GM18526 (cell line): Measurements from ENCODE around the gene TXNDC12.

Experiments used
- POLR2A ChIP-seq: IDR thresholded peaks from 3 replicates; pipeline ENCODE4 v1.6.1; 2011; ENCODE audit not compliant: insufficient read length; ENCODE audit errors: extremely low read depth

The TXNDC12 gene

DNA sequence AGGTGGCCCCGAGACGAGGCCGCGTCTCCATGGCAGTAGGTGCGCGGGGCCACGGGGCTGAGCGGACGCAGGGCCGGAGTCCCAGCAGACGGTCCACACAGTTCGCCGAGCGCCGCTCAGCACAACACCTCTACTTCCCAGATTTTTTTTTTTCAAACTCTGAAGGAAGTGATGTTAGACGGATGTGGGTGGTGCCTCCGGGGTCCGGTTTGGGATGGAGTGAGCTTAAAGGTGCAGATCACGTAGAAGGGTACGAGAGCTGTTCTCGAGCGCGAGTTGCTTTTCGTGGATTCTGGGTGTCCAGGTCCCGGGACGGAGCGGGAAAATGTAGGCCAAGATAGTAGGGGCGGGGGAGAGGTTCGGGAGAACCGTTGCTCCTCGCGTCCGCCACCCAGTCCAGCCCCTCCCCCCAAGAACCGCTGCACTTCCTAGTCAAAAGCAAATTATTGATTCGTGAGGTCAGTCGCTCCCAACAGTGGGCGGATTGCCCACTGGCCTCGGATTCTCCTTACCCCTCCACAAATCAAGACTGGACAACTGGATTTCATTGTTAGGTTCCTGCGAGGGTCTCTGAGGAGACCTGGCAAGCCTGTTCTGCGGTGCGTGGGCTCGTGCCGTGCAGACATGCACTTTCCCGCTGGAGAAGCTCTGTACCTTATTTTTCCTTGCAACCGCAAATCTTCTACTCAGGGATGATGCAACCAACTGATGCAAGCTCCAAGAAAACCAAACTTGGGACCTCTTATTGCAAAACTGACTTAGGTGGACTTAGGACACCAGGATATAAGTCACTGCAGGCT is at the start of gene TXNDC12:
Gene TXNDC12, minus strand, starts transcription at position 126 of the 800 bp plus-strand sequence. Its CDS starts 95 bp downstream, at position 31.
- peak; percentile 87 for TF ChIP-seq POLR2A

DNA sequence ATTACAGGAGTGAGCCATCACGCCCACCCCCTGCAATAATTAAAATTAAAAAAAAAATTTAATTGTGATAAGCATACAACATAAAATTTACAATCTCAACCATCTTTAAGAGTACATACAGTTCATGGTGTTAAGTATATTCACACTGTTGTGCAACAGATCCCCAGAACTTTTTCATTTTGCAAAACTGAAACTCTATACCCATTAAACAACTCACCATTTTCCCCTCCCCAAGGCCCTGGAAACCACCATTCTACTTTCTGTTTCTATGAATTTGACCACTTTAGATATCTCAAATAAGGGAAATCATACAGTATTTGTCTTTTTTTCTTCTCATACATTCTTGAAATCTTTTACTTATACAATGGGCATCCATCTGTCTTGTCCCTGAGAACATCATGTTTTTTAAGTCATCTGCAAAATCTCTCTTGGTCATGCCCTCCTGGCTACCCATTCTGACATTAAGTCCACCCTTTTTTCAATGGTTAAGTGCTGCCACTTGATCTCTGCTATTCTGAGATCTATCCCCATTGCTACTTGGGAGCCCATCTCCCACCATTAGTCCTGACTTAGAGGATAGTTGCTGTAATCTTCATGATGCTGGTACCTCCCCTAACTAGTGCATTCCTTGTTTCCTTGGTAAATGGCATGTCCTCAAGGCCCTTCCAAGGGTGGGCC is 47.5 kb upstream of the TXNDC12 start:
- no peak for TF ChIP-seq POLR2A

DNA sequence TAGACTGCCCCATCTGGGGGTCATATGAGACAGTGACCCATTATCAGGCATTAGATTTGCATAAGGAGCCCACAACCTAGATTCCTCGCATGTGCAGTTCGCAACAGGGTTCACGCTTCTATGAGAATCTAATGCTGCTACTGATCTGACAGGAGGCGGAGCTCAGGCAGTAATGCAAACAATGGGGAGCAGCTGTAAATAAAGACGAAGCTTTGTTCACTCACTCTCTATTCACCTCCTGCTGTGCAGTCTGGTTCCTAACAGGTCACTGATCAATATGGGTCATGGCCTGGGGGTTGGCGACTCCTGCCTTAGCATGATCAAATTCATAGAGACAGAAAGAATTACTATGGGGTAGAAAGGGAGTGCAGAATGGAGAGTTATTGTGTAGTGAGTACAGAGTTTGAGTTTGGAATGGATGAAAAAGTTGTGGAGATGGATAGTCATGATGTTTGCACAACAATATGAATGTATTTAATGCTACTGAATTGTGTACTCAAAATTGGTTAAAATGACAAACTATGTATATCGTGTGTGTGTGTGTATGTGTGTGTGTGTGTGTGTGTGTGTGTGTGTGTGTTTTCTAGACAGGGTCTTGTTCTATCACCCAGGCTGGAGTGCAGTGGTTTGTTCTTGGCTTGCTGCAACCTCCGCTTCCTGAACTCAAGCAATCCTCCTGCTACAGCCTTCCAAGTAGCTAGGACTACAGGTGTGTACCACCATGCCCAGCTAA is 43.3 kb upstream of the TXNDC12 start:
- no peak for TF ChIP-seq POLR2A

DNA sequence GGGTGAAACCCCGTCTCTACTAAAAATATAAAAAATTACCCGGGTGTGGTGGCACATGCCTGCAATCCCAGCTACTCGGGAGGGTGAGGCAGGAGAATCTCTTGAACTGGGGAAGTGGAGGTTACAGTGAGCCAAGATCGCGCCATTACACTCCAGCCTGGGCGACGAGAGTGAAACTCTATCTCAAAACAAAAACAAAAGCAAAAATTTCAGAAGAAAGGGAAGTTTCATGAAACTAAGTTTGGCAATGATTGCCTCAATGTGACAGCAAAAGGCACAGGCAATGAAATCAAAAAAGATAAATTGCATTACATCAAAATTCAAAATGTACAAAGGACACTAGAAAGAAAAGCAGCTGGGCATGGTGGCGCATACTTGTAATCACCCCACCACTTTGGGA is 41.2 kb upstream of the TXNDC12 start:
- TF ChIP-seq POLR2A = no peak

DNA sequence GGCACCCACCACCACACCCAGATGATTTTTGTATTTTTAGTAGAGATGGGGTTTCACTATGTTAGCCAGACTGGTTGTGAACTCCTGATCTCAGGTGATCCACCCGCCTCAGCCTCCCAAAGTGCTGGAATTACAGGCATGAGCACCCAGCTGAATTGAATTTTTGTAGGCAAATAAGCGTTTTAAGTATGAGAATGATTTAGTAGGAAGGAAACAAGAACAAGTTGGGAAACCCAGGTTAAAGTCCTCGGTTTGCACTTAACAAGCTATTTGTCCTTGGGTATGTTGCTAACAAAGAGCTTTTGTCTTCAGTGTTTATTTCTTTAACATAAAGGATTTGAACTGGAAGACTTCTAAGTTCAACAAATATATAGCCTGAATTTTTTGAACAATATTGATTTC is 25.0 kb upstream of the TXNDC12 start:
- TF ChIP-seq POLR2A = no peak

DNA sequence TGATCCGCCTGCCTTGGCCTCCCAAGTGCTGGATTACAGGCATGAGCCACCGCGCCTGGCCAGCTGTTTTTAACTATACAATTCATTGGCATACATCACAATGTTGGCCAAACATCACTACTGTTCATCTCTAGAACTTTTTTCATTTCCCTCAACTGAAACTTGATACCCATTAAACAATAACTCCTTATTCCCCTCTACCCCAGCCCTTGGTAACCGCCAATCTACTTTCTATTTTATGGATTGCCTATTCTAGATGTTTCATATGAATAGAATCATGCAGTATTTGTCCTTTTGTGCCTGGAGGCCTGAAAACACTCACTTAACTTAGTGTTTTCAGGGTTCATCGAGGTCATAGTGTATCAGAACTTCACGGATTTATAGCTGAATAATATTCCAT is 17.3 kb upstream of the TXNDC12 start:
- TF ChIP-seq POLR2A = no peak

DNA sequence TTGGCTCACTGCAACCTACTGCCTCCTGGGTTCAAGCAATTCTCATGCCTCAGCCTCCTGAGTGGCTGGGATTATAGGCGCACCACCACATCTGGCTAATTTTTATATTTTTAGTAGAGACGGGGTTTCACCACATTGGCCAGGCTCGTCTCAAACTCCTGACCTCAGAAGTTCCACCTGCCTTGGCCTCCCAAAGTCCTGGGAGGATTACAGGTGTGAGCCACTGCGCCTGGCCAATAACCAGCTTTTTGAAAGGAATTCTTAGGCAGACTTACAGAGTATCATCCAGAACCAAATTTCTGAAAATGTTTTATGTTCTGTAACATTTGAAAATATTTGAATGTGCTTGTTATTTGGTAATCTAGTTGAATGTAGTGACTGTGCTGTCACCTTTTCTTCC is 15.7 kb upstream of the TXNDC12 start:
- TF ChIP-seq POLR2A = no peak

DNA sequence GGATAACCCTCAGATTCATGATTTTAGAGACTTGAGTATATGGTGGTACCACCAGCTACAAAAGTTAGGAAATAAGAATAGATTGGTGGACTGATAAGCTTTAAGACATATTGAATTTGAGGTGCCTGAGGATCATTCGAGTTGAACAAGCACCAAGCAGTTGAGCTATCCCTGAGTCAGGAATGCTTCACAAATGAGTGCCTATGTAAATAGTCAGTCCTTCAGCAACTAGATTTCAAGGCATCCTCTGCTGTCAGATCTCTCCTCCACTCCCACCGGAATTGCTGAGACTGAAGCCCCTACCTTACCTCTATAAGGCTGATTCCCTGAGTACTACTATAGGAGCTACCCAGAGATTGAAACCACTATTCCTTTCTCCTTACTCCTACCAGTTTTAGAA is 8.2 kb upstream of the TXNDC12 start:
- no peak for TF ChIP-seq POLR2A

DNA sequence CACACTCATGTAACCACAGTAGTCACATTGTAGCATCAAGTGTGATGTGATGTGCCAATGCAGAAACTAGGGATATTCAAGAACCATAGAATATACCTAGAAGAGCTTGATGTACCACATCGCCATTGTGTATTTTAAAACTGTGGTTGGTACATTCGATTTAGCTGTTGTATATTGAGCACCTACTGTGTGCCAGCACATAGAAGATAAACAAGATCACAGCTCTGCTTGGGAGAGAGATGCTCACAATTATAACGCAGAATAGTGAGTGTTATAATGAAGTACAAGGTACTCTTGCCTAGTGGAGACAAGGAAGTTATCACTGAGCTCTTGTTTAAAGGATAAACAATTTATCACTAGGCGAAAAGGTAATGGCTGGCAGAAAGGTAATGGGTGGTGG is 5.8 kb upstream of the TXNDC12 start:
- no peak for TF ChIP-seq POLR2A

DNA sequence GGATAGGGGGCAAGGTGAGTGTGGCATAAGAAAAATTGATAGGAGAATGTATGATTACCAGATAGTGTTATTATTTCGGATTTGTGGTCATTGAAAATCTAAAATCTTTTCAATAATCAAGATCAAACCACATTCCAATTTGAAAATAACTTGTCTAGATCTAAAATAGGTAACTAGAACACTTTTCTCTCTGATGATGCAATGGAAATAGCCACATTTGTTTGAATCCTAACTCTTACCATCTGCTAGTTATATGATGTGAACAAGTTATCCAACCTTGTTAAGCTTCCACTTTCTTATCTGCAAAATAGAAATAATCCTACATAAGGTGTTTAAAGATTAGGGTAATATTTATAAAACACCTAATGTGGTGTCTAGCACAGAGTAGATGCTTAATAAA is 4.9 kb upstream of the TXNDC12 start:
- no peak for TF ChIP-seq POLR2A

DNA sequence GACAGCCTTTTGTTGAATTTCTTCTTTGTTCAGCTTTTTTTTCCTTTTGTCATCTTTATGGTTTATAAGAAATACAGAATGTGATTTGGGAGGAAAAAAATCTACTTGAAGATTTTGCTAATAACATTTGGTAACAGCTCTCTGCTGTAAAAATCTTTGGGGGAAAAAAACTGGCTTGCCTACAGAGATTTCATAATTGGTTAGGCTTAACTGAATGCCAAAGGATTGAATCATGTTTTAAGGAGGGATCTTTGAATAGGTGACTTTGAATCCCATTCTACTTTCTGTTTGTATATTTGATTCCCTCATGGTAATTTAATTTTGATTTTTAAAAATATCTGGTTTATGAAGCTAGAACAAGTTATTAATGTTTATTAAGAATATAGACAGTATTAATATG is 4.3 kb upstream of the TXNDC12 start:
- TF ChIP-seq POLR2A = no peak

DNA sequence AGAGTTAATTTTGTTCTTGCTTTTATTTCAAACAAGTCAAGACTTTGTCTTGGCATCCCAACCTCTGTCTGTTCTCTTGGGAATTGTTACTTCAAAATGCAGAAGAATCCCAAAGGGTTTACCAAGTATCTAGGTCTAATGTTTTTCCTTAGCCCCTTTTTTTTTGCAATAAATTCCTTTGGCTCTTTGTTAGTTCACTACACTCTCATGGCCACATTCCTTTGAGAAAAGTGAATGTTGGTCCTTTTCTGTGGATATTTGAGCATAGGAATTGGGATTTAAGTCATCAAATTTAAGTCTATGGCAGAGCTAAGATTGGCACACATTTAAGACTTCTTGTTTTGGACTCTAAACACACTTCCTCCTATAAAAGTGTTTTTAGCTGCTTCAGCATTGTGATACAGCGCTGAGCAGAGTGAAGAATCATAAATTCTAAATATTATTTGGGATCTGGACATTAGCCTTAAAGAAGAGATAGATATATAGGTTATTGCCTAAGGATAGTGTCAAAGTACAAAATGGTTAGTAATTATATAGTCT is 3.0 kb upstream of the TXNDC12 start:
- no peak for TF ChIP-seq POLR2A

DNA sequence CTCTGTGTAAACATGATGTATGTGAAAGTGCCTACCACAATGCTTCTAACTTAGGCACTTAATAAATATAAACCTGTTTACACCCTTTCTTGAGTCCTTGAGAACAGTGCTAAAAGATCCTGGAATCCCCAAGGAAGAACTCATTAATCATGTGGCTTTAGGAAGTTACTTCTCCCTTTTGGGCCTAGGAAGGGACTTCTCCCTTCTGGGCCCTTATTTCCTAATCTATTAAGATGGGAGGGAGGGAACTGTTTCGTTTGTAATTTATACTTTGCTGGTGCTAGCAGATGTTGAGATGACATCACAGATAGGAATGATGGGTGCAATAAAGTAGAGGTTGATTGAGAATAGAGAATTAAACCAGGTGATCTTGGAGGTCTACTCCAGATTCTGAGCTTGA is 2.3 kb upstream of the TXNDC12 start:
- no peak for TF ChIP-seq POLR2A

DNA sequence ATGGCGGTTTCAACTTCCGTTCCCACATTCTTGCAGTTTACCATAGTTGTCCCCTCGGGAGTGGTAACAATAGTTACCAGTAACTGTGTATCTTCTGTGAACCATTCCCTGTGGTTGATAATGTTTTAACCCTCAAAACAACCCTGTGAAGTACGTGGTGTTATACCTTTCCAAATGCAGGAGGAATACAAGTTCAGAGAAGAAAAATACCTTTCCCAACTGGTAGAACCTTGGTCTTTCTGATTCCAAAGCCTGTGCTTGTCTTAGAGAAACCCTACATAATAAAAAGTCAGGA is 1.9 kb upstream of the TXNDC12 start:
- no peak for TF ChIP-seq POLR2A

DNA sequence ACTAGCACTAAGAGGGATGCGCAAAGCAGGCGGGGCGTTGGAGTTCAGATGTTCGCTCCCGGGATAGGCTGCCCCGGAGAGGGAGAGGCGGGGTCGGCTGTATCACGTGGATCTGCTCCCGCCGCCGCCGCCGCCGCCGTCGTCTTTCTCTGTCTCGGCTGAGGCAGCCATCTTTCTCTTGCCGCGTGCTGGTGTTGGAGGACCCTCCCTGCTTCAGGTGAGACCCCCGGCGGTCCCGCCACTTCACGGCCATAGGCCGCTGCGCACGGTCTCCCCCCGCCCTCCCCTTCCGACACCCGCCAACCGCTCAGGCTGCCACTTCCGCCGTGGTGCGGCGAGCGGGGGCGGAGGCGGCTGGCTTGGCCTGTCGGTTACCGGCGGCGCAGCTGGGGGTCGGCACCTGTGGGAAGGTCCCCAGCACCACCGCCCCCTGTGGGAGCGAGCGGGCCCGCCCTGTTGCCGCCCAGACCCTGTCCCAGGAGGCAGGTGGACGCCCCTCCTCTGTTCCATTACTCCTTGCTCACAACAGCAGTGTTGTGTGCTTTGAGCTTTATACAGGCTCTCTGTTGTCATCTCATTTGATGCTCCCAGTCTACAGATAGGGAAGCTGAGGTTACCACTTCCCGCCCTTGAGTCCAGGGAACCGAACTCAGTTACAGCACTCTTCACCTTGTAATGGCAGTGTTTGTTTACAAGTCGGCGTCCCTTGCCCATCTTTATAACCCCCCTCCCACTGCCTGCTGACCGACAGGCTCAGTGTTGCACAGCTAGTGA is 1.4 kb upstream of the TXNDC12 start, which contains the start of gene BTF3L4:
Gene BTF3L4, plus strand, starts transcription at position 133 of the 774 bp plus-strand sequence. CDS start 3,553 bp downstream, outside the sequence.
- TF ChIP-seq POLR2A = peak; percentile 58
